HG03064 (cell line): ENCODE measurements around the gene TFR2.

Experiments
- ATAC-seq: cut with Tn5 transposase; IDR thresholded peaks from one replicate; pipeline ENCODE4 v1.9.1; 2021; ENCODE audit warnings: low read depth; ENCODE audit not compliant: unreplicated experiment

Gene TFR2

DNA sequence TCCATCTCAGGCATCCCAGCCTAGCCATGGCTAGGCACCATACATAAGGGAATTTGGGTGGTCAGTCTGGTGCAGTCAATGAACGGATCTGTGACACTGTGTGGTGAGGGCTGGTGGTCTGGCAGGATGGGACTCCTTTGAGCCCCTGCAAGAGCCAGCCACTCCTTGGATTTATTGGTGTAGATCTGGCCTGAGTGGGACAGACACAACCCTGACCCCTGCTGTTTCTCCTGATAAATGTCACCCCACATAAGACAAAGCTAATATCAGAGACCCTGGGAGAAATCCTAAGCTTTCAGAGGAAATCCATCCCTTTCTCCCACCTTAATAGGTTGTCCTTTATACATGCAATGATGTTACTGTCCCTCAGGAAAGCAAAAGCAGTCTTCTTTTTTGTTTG is 52.9 kb downstream of the TFR2 start:
- no peak for ATAC-seq

DNA sequence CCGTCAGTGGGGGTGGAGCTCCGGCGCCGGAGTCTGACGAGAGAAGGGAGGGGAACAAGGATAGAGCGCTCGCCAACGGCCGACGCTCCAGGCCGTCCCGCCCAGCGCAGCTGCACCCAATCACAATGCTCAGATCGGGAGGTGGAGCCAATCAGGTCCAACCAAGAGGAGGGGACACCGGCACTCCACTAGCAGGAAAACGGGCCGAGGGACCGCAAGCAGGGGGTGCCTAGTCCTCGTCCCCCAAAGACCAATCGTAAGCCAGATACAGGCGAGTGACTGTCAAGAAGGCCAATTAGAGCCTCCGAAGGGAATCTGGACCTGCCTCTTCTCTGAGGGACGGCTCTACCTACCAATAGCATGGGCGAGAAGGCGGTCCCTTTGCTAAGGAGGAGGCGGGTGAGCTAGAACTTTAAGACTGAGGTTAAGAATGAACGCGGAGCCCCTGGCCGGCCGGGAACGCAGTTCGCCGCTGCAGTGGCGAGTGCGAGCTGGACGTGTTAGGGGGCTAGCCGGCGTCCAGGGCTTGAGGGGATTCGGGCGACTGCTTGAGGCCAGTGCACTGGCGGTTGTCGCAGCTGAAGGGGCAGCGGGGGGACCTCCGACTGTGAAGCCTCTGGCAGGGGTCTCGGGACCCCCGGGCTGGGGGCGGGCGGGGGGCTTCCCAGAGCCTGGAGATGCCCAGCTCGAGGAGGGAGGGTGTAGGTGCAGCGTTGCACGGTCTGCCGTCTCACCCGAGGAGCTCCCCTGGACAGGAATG is 54.9 kb downstream of the TFR2 start, which contains the start of gene FBXO24:
TSS of gene FBXO24 (plus strand) at position 63 of the 760 bp plus-strand sequence. CDS start at position 361, 298 bp downstream.
- peak; percentile 77 for ATAC-seq

DNA sequence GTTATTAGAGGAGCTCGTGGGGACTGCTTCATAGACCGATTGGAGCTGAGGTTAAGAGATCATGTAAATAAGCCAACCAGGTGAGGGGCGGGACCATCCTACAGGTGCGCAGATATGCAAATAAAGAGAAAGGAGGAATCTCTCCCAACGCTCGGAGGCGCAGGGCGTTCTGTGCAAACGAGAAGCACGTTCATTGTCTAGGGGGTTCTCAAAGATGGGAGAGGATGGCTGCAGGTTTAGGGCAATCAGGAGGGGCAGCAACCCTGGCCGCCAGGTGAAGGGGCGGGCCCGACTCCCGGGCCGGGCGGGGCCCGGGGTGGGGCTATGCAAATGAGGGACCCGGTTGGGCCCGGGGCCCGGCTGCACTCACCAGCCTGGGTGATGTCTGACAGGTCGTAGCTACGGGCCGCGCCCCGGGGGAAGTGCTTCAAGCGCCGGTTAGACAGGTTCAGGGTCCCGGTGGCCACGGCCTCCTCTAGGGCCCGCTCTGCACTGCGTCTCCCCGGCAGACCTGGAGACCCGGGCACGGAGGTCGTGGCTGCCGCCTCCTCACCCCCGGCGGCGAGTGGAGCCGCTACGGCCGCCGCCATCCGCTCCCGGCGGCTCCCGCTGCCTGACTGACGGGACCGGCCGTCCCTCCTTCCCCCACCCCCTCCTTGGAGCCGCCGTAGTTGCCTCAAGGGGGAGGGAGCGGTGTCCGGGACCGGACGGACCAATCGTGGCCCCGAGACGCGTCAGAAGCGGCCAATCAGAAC is 55.7 kb downstream of the TFR2 start, which contains the start of gene LRCH4:
TSS of gene LRCH4 (minus strand) at position 619 of the 755 bp plus-strand sequence. CDS start at position 590, 29 bp downstream.
- peak; percentile 27 for ATAC-seq

DNA sequence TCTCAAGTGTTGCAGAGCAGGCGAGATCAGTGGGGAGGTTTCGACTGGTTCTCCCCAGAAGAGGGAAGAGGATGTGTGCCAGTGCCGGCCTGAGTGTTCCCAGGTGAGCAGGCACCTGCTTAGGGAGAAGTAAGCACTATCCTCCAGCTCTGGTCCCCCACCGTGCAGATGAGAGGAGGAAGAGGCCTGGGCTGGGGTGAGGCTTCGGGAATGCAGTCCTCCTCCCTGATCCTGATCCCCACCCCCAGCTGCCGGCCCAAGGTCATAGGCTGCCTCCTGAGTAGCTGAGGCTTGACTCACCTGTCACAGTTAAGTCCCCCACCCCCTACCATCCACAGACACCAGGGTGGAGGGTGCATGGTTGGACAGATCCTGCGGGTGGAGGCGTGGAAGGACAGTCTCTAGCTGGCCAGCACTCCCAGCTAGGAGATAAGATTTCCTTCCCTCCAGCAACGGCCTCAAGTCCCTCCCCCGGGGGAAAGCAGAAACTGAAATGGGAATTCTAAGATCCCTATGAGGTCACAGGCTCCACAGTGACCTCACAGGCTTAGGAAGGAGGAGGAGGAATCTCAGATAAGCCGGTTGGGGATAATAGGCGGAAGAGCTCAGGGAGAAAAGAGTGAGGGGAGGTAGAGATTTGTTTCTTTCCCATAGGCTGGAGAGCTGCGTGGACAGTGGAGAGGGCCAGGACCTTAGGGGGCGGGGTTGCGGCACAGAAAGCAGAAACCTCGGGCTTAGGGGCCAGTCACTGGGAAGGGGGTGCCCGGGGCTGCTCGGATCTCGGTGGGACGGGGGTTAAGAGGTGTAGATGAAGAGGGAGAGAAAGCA is 56.5 kb downstream of the TFR2 start:
- ATAC-seq, result no peak

DNA sequence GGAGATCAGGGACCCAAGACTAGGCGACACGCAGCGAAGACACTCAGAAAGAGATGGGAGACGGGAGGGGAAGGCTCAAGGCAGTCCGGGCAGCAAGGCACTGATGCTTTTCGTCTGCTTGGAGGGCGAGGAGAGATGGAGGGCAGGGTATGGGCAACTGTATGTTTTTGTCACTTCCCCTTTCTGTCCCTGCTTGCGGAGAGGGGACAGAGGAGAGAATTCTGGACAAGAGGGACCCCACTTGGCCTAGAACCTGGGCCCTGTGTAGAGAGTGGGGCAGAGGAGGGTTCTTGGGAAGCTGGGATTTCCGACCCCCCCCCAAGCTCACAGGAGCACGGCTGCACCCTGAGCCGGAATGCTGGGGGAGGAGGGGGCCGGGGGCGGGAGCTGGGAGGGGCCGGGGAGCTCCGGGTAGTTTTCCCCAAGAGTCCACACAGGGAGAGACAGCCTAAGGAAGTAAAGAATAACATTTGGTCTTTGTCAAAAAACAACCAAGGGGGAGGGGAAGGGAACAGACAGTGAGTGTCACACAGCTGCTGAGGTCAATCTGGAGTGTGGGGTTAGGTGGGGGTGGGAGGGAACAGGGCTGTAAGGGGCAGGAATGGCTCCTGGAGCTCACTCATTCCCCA is 57.2 kb downstream of the TFR2 start:
- no peak for ATAC-seq

DNA sequence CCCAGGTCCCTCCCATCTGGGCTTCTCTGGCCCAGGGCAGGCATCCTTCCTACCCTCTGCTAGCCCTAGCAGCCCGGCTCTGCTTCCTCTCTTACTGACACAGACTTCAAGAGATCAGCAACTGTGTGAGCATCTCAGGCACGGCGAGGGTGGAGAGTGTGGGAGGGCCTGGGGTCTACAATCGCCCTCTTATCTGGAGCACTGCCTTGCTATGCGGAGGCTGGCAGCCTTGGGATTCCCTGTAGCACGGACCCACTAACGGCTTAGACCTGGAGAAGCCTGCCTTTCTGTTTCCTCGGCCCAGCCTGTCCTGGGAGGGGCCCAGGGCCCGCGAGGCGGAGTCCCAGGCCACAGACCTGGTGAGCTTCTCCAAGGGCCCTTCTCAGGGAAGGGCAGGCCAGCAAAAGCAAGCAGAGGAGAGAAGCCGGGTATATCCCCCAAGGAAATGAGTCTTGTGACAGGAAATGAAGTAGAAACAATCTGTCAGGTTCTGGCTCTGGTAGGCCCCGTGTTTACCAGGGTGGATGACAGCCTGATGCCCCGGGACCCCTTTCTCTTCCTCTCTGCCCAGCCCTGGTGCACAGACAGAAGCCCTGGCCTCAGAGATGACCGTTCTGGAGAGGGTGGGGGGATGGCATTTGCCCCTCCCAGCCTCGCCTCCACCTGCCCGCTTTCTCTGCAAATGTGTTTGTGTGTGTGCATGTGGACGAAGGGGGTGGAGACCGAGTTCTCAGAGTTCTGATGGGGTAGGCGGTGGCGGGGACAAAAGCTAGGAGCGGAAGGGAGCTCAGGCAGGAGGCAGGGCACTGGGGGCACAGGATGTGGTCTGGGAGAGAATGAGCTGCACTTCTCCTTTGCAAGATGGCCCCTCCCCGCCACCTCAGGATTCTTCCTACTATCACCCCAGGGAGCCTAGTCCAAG is 58.0 kb downstream of the TFR2 start:
- ATAC-seq, result no peak

DNA sequence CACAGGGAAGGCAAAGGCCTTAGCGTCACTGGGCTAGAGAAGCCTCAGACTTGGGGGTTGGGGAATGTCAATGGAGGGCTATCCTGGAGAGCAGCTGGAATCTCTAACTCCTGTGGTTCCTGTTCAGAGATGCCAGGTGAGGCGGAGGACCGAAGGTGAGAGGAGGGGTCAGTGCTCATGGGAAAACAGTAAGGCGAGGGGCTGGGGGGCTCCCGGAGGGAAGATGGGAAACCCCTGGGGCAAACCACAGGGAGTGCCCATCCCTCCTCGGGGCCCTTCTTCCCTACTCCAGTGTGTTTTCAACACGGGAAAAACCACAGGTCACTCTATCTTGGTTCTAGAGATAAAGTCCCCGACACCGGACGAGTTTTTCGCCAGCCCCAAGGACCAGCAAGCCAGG is 58.7 kb downstream of the TFR2 start:
- no peak for ATAC-seq

DNA sequence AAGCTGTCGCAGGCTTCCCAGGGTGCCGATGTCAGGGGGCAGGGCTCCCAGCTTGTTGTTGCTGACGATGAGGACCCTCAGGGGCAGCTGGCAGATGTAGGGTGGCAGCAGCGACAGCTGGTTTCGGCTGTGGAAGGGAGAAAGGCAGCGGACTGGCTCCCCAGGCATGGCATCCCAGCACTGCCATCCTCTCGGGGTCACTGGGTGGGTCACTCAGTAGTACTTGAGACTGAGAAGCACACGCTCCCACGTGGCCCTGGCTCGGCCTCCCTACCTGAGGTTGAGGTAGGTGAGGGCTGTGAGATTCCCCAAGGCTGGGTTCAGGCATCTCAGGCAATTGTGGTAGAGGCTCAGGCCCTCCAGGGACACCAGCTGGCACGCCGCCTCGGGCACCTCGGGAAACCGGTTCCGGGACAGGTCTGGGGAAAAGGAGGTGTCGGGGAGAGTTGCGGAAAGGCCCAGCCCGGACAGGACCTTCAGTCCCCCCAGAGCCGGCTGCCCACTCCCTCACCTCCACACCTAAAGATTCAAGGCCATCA is 59.2 kb downstream of the TFR2 start:
- ATAC-seq, result no peak

DNA sequence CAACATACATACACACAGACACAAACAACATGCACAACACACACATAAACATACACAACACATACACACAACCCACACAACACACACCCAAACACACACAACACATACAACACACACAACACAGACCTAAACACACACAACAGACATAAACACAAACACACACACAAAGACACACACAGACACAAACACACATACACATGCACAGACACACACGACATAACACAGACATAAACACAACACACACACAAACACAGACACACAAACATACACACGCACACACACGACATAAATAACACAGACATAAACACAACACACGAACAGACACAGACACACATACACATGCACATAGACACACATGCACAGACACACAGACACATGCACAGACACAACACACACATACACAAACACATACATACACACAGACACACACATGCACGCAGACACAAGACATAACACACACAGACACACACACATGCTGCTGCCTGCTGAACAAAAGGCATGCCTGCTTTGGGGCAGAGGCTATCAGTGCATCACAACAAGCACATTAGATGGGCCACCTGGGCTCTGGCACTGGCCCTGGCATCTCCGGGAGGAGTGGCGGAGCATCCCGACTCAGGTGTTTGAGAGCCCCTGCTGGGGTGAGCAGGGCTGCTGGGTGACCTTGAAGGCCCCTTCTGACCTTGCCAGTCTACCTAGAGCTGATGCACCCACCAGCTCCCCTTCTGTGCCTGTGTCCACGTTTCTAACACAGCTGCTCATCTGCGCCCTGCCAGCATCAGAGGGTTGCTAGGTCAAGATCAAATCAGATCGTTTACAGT is 60.7 kb downstream of the TFR2 start:
- no peak for ATAC-seq

DNA sequence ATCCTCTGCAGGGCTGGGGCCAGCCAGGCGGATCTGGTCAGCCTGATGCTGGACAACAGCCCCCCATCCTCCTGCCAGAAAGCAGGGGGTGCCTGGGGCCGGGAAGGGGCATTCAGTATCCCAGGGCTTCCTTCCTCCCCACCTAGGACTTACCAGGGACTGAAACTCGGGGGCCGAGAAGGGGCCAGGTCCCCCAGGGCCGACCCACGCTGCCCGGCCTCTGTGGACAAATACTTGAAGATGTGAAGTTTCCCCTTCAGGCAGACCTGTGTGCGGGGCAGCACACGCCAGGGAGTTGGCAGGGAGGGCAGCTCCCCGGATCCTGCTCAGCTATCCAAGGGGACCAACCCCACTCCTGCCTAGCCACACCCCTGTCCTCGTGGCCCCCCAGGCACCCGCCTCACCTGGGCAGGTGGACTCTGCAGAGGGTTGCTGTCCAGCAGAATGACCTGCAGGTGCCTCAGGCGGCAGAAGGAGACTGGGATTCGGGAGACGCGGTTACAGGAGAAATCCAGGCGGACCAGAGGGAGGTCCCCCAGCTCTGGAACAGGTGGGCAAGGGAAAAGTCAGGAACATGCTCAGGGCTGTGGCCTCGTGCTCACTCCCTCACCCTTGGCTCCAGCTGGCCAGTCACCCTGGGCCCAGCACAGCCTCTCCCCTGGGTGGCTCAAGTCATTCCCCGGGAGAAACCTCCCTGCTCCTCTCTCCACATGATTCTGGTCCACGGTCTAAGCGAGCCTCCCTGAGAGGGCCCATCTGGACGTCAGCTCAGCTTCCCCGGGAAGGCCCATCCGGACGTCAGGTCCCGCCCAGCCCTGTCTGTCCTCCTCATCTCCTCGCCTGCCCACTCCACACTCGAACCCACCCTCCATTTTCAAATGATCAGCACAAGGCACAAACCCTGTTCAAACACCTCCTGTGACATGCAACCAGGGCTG is 62.8 kb downstream of the TFR2 start:
- no peak for ATAC-seq

DNA sequence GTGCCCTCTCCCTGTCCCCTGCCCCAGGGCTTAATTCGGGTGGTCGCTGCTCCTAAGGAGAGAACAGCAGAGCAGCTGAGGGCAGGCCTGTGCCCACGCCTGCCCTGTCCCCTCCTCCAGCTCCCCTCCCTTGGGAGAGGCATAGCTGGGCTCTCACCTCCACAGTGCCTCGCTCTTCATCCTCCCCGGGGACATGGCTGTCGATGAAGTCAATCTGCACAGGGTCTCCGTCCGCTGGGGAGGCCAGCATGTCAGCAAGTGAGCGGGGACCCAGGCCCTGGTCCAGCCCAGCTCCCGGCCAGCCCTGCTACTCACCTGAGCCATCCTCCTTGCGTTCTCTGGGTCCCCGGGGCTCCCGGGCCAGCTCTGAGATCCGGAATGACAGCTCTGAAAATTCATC is 63.8 kb downstream of the TFR2 start:
- no peak for ATAC-seq

DNA sequence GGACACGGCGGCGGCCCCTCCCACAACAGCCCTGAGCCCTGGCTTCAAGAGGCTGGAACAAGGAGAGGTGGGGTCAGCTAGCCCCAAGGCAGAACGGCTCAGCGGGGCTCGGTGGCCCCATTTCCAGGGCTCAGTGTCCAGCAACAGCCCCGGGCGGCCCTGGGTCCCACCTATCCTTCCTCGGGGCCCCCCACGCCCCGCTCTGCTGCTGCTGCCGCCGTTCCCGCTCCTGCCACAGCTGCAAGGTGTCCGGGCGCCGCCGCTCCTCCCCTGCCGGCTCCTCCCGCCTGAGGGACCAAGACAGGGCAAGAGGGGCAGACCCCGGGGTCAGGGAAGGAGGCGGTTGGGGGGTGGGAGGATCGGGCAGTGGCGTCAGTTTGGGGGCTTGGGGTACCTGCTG is 64.2 kb downstream of the TFR2 start:
- no peak for ATAC-seq

DNA sequence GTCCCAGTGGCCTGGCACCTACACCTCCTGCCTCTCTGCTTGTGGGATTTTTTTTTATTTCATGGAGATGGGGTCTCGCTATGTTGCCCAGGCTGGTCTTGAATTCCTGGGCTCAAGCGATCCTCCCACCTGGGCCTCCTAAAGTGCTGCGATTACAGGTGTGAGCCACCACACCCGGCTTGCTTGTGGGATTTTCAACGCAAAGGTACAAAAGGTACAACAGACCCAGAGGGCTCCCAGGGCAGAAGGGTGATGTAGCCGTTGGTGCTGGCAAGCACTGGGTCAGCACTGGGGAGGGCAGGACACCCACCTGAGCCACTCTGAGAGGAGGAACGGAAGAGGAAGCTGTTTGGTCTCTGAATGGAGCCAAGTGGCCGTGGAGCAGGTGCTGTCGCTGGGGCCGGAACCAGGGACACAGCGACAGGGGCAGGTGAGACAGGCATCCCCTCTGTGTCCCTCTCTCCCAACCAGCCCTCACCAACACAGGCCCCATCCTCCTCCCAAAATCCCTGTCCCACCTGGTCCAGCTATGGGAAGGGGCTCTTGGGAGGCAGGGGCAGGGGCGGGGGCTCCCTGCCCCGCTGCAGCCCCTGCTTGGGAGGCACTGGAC is 64.9 kb downstream of the TFR2 start:
- ATAC-seq, result no peak

DNA sequence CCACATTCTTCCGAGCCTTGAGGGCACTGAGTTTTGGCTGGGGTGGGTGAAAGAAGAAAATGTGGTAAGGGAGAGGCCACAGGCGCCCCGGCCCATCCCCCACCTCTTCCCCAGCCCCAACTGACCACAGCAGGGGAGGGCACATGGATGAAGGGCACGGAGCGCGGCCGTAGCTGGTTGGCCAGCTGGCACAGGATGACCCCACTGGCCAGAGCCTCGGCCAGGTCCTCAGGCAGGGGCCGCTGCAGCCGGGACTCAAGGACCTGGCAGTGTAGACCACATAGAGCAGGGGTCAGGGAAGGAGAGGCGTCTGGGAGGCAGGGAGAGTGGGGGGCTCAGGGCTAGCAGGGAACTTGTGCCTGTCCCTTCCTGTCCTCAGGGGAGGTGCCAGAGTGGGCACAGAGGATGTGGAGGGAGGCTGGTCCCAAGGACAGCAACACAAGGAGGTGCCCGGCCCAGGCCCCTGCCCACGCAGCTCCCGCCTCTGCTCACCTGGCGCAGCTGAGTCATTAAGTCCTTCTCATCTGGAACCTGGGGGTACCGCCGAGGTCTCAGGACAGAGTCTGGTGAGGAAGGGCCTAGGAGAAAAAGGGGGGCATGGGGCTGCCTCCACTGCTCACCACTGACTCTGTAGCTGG is 65.5 kb downstream of the TFR2 start:
- ATAC-seq, result no peak

DNA sequence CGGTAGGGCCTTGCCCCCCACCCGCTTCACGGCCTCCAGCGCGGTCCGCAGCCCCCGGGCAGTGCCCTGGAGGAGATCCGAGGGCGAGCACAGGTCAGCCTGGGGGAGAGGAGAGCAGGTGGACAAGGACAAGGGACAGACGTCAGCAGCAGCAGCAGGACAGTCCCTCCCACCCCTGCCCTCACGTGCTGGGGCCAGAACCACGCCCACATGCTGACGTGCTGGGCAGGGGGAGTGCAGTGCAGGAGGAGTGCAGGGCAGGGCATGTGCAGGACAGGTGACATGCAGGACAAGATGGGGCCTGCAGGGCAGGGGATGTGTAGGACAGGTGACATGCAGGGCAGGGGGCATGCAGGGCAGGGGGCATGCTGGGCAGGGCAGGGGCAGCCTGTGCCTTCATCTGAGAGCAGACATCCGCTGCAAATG is 66.1 kb downstream of the TFR2 start:
- ATAC-seq, result no peak
